ENCODE measurements around the gene CUEDC1.

DNA sequence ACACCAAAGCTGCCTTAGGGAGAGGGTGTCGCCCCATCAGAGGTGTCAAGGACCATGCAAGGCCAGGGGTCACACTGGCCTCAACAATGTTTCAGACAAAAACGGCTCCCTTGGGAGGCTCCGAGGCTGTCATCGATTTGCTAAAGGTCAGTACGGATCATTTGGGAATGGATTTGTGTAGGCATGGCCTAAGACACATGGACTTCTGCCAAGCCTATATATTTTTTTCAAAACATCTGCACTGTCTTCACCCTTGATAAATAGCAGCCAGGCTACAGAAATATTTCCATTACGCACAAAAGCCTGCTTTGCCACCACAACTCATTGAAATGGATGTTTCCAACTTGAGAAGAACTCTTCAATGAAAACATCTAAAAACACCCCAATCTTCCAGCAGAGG lies 10.3 kb downstream of the CUEDC1 start:
- TF ChIP-seq EZH2 (optimal IDR thresholded peaks at IDR 0.05; ENCODE audit: low read depth, low read length), result no peak
- TF ChIP-seq, protein P1, sequence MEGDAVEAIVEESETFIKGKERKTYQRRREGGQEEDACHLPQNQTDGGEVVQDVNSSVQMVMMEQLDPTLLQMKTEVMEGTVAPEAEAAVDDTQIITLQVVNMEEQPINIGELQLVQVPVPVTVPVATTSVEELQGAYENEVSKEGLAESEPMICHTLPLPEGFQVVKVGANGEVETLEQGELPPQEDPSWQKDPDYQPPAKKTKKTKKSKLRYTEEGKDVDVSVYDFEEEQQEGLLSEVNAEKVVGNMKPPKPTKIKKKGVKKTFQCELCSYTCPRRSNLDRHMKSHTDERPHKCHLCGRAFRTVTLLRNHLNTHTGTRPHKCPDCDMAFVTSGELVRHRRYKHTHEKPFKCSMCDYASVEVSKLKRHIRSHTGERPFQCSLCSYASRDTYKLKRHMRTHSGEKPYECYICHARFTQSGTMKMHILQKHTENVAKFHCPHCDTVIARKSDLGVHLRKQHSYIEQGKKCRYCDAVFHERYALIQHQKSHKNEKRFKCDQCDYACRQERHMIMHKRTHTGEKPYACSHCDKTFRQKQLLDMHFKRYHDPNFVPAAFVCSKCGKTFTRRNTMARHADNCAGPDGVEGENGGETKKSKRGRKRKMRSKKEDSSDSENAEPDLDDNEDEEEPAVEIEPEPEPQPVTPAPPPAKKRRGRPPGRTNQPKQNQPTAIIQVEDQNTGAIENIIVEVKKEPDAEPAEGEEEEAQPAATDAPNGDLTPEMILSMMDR (IDR thresholded peaks at IDR 0.05; ENCODE audit: low read length), result no peak

Measured in MM.1S (cell line).